Natural killer cell (primary cell): ENCODE data around the gene RFPL3. TPM values are rescaled to one million over a fixed set of nuclear protein-coding genes. Genes with fewer than 3 reads are reported as not detected.

Source experiments
- ATAC-seq, 3 donors: fragments of 150-1000 bp in 2 of 3; fragments of 200-7000 bp in 1 of 3; cut with Tn5 transposase; 1 replicate in 1 of 3; 2 replicates in 2 of 3; pipeline ENCODE4 v1.10.0; 2021; ENCODE audit warnings: mild to moderate bottlenecking in 2 of 3, moderate library complexity in 2 of 3
- DNase-seq, 2 donors: peaks; one replicate each; pipeline versions ENCODE4 v3.0.0 to v3.0.0-alpha.2; 2013 to 2021; ENCODE audit warnings: mixed read lengths in 1 of 2
- H3K27ac ChIP-seq: one replicate; pipeline ENCODE4 v1.5.1; 2013; ENCODE audit warnings: mild to moderate bottlenecking, low read length
- H3K27me3 ChIP-seq: one replicate; pipeline ENCODE4 v1.6.1; 2013; ENCODE audit warnings: low read length; ENCODE audit not compliant: control insufficient read depth, insufficient read depth
- H3K36me3 ChIP-seq: one replicate; pipeline ENCODE4 v1.6.1; 2013; ENCODE audit warnings: low read length; ENCODE audit not compliant: control insufficient read depth, insufficient read depth
- H3K4me1 ChIP-seq: one replicate; pipeline ENCODE4 v1.6.1; 2013; ENCODE audit warnings: low read length; ENCODE audit not compliant: control insufficient read depth, insufficient read depth
- H3K4me3 ChIP-seq: one replicate; pipeline ENCODE4 v1.5.1; 2013; ENCODE audit warnings: low read length
- H3K9me3 ChIP-seq: one replicate; pipeline ENCODE4 v1.6.1; 2013; ENCODE audit warnings: low read length; ENCODE audit not compliant: control insufficient read depth, insufficient read depth
- H3K27ac Mint-ChIP-seq, 2 donors: one replicate each; pipeline ENCODE4 v1.8.0; 2022; ENCODE audit warnings: mild to moderate bottlenecking in 2 of 2, mixed read lengths in 2 of 2, moderate library complexity in 1 of 2
- H3K27me3 Mint-ChIP-seq, 2 donors: one replicate each; pipeline ENCODE4 v1.8.0; 2022; ENCODE audit warnings: low read depth in 2 of 2, mixed read lengths in 2 of 2
- H3K36me3 Mint-ChIP-seq: one replicate; pipeline ENCODE4 v1.8.0; 2022; ENCODE audit warnings: mixed read lengths
- H3K4me1 Mint-ChIP-seq, 2 donors: one replicate each; pipeline ENCODE4 v1.8.0; 2022; ENCODE audit warnings: mixed read lengths in 2 of 2
- H3K4me3 Mint-ChIP-seq: one replicate; pipeline ENCODE4 v1.8.0; 2022; ENCODE audit warnings: mild to moderate bottlenecking, moderate library complexity, mixed read lengths
- H3K9me3 Mint-ChIP-seq, 2 donors: one replicate each; pipeline ENCODE4 v1.8.0; 2022; ENCODE audit warnings: mixed read lengths in 2 of 2
- WGBS: methylation state at CpG from one replicate; pipeline ENCODE4 v1.1.7; 2013; ENCODE audit warnings: missing lambda C conversion rate; ENCODE audit not compliant: insufficient coverage; 5-methylcytosine and 5-hydroxymethylcytosine counted together
- intact Hi-C: fragments of 100-400 bp; cut with micrococcal nuclease; formaldehyde crosslinking; loops from one replicate; pipeline ENCODE4 v1.14.2; 2022
- total RNA-seq, 4 donors: library from RNA; stranded (reverse); fragments of 120-200 nt in 1 of 4; gene quantifications; one replicate each; pipeline versions ENCODE4 v1.2.3 to v1.2.4, GENCODE V29; 2013 to 2022
- TF ChIP-seq, protein P1 (sequence below): fragments of 200-600 bp; IDR thresholded peaks from one replicate; pipeline ENCODE4 v1.8.0; 2022; ENCODE audit warnings: antibody characterized with exemption

RFPL3 gene
- total RNA-seq, 3 donors from 2014 or later (not counting 1 experiment from before 2014, with no cell fraction given): not detected

GRCh38 chr22:32361257-32361656 is 3.6 kb downstream of the RFPL3 start:
- no peak overlapping the region for H3K4me3 Mint-ChIP-seq
- no peaks in the 10 kb centered on the region for H3K4me1 ChIP-seq
- no peak for ATAC-seq

GRCh38 chr22:32364210-32364609 is 6.5 kb downstream of the RFPL3 start:
- intact Hi-C loops: no loop called here
- Histone ChIP-seq H3K4me3 (no peak overlapping the region), H3K4me1 (no peaks in the 10 kb centered on the region), H3K9me3 (no peaks in the 10 kb centered on the region), H3K36me3 (no peaks in the 10 kb centered on the region), H3K27ac (no peak overlapping the region), H3K27me3 (no peaks in the 10 kb centered on the region)
- Mint-ChIP-seq H3K27ac (no peak overlapping the region), H3K27me3 (peaks cover 3 to 7% of the 10 kb centered on the region in 2 donors), H3K9me3 (no peaks in the 10 kb centered on the region), H3K4me3 (no peak overlapping the region), H3K4me1 (no peaks in the 10 kb centered on the region), H3K36me3 (no peaks in the 10 kb centered on the region)
- no peak for DNase-seq
- 92% methylated on average over 5 of the region's 5 CpGs for WGBS
- no peak for ATAC-seq
- TF ChIP-seq, protein P1, sequence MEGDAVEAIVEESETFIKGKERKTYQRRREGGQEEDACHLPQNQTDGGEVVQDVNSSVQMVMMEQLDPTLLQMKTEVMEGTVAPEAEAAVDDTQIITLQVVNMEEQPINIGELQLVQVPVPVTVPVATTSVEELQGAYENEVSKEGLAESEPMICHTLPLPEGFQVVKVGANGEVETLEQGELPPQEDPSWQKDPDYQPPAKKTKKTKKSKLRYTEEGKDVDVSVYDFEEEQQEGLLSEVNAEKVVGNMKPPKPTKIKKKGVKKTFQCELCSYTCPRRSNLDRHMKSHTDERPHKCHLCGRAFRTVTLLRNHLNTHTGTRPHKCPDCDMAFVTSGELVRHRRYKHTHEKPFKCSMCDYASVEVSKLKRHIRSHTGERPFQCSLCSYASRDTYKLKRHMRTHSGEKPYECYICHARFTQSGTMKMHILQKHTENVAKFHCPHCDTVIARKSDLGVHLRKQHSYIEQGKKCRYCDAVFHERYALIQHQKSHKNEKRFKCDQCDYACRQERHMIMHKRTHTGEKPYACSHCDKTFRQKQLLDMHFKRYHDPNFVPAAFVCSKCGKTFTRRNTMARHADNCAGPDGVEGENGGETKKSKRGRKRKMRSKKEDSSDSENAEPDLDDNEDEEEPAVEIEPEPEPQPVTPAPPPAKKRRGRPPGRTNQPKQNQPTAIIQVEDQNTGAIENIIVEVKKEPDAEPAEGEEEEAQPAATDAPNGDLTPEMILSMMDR: no peak

More at GRCh38 chr22:32361257-32361656, 3.6 kb downstream of the RFPL3 start:
- Mint-ChIP-seq H3K36me3 (no peaks in the 10 kb centered on the region), H3K27me3 (peaks cover 3 to 7% of the 10 kb centered on the region in 2 donors), H3K27ac (no peak overlapping the region), H3K4me1 (no peaks in the 10 kb centered on the region), H3K9me3 (no peaks in the 10 kb centered on the region)
- DNase-seq: no peak
- intact Hi-C loops: no loop called here
- Histone ChIP-seq H3K27me3 (no peaks in the 10 kb centered on the region), H3K36me3 (no peaks in the 10 kb centered on the region), H3K4me3 (no peak overlapping the region), H3K27ac (no peak overlapping the region), H3K9me3 (no peaks in the 10 kb centered on the region)
- WGBS: 82% methylated on average over 1 of the region's 2 CpGs
- TF ChIP-seq, protein P1: no peak

DNA sequence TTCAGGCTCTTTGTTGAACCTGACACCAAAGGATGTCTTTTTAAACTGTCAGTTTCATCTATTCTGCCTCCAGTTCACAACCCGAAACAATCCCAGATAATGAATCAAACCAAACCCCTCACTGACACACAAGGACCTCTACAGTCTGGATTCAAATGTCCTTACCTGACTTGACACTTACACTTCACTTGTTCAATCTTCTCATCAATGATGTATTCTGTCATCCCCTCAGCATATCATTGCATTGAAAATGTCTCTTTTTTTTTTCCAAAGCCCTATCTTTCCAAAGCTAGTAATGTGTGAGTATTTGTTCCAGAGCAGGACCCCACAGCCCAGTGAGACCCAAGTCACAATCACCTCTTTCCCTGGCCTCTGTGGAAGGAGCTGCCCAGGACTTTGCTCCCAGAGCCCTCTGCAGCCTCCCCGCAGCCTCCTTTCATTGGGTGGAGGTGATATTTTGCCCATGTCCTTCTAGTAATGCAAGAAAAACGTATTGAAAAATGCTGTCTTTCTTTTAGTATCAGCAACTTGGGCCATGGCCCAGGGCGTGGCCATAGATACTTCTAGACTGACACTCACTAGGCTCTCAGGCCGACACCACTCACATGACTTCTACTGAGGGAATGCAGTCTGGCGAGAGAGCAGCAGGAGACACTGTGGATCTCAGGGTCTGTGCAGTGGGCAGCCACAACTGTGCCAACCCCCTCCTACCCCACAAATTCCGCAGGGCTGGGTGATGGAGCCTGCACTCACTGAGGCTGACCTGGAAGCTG is 18.2 kb downstream of the RFPL3 start:
- no peaks in the 10 kb centered on the region for H3K36me3 Mint-ChIP-seq
- Histone ChIP-seq H3K9me3 (no peaks in the 10 kb centered on the region), H3K4me1 (no peaks in the 10 kb centered on the region), H3K27ac (no peak overlapping the region), H3K4me3 (no peak overlapping the region), H3K36me3 (no peaks in the 10 kb centered on the region), H3K27me3 (no peaks in the 10 kb centered on the region)
- 83% methylated on average over 7 of the region's 7 CpGs for WGBS
- no peak overlapping the region for H3K27ac Mint-ChIP-seq
- intact Hi-C loops: no loop called here
- ATAC-seq (peak in 1 of 3 donors; percentile 44), DNase-seq (no peak)
- H3K27me3 Mint-ChIP-seq: peaks cover 0 to 4% of the 10 kb centered on the region in 2 donors
- H3K4me3 Mint-ChIP-seq: no peak overlapping the region
- H3K4me1 Mint-ChIP-seq: no peaks in the 10 kb centered on the region
- H3K9me3 Mint-ChIP-seq: no peaks in the 10 kb centered on the region
- TF ChIP-seq, protein P1: no peak

- ATAC-seq: no peak
- H3K9me3 Mint-ChIP-seq: no peaks in the 10 kb centered on the region
Observed at GRCh38 chr22:32376681-32377080, 19.0 kb downstream of the RFPL3 start.

More at GRCh38 chr22:32376681-32377080, 19.0 kb downstream of the RFPL3 start:
- Mint-ChIP-seq H3K27me3 (peaks cover 0 to 4% of the 10 kb centered on the region in 2 donors), H3K36me3 (no peaks in the 10 kb centered on the region), H3K4me3 (no peak overlapping the region), H3K27ac (no peak overlapping the region), H3K4me1 (no peaks in the 10 kb centered on the region)
- H3K36me3 ChIP-seq: no peaks in the 10 kb centered on the region
- DNase-seq: no peak
- WGBS: 80% methylated on average over 5 of the region's 5 CpGs
- no peaks in the 10 kb centered on the region for H3K9me3 ChIP-seq
- no peaks in the 10 kb centered on the region for H3K27me3 ChIP-seq
- intact Hi-C loops: no loop called here
- TF ChIP-seq, protein P1: no peak
- no peaks in the 10 kb centered on the region for H3K4me1 ChIP-seq
- no peak overlapping the region for H3K4me3 ChIP-seq
- H3K27ac ChIP-seq: no peak overlapping the region
